ENCODE data around the gene CNBD2.
"Not testable (repeated sequence)": the region's sequence is repeated elsewhere in the genome, so short reads cannot be mapped to it uniquely, and the experiment has no call there.

CNBD2 gene

DNA sequence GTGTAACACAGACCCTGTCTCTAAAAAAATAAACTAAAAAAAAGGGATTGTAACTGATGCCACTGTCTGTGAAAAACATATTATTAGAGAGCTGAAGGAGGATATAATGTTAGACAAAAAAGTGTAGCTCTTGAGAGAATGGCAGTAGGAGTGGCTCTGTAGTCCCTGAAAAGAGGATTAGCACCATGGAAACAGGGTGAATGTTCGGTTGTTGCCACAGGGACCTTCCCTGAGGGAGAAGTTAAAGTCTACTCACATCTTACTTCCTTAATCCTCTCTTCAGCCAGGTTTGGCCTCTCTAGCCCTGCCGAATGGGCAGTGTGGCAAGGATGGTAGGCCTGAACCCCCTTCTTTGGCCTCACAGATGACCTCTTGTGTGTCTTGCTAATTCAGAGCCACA lies 26.1 kb upstream of the CNBD2 start:
- no peak overlapping the region for H3K4me3 ChIP-seq (ENCODE audit: low read depth, low read length)
- DNase-seq (ENCODE audit: low read depth, low spot score) = no peak
- TF ChIP-seq, protein P1, sequence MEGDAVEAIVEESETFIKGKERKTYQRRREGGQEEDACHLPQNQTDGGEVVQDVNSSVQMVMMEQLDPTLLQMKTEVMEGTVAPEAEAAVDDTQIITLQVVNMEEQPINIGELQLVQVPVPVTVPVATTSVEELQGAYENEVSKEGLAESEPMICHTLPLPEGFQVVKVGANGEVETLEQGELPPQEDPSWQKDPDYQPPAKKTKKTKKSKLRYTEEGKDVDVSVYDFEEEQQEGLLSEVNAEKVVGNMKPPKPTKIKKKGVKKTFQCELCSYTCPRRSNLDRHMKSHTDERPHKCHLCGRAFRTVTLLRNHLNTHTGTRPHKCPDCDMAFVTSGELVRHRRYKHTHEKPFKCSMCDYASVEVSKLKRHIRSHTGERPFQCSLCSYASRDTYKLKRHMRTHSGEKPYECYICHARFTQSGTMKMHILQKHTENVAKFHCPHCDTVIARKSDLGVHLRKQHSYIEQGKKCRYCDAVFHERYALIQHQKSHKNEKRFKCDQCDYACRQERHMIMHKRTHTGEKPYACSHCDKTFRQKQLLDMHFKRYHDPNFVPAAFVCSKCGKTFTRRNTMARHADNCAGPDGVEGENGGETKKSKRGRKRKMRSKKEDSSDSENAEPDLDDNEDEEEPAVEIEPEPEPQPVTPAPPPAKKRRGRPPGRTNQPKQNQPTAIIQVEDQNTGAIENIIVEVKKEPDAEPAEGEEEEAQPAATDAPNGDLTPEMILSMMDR (IDR thresholded peaks at IDR 0.05; ENCODE audit: insufficient read depth, low read length, missing control alignments) = no peak
- POLR2A ChIA-PET = interaction anchor here (0.5 kb wide), 1 partner anchor 29 kb away, joined by 5 read pairs; no protein-coding TSS in a partner anchor
- CTCF ChIA-PET = interaction anchor here (8.4 kb wide), 1 partner anchor 12 kb away, joined by 67 read pairs; the partner anchor contains the start of gene SCAND1

DNA sequence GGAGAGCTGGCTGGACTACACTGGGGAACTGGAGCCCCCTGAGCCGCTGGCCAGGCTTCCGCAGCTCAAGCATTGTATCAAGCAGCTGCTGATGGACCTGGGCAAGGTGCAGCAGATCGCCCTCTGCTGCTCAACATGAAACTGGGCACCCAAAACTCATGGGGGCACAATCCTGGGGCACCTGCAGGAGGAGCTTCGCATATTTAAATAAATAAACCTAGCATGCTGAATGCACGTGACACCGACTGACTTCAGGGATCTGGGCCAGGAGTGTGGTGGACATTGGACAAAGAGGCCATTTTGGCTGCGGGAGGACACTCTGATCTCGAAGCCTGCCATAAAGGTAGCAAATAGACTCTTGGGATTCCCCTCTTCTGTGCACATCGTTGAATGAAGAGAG lies 20.9 kb upstream of the CNBD2 start:
- POLR2A ChIA-PET = no interaction called here
- TF ChIP-seq, protein P1 (IDR thresholded peaks at IDR 0.05; ENCODE audit: insufficient read depth, low read length, missing control alignments) = peak; percentile 3
- DNase-seq (ENCODE audit: low read depth, low spot score) = no peak
- H3K4me3 ChIP-seq (ENCODE audit: low read depth, low read length) = no peak overlapping the region
- CTCF ChIA-PET = interaction anchor here (1.0 to 1.6 kb wide), 5 partner anchors 11 to 192 kb away, joined by 3 to 5 read pairs (median 3); no protein-coding TSS in a partner anchor

DNA sequence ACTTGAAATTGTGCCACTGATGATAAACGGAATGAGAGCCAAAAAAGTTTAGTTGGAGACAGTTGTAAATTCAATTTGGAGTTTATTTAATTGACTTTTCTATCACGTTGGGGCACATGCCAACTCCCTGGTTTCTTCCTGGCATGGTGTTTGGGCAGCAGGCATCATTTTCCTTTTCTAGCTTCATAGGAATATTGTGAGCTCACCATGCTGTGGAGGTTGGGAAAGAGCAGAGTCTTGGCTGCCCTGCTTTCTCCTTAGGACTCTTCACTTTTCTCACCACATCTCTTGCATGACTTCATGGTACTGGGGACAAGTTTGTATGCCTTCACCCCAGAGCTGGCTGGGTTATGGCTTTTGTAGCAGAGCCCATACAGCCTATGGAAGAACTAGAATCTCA lies 20.5 kb upstream of the CNBD2 start:
- POLR2A ChIA-PET = no interaction called here
- peak; percentile 56 for DNase-seq (ENCODE audit: low read depth, low spot score)
- CTCF ChIA-PET = interaction anchor here (1.0 to 1.6 kb wide), 3 partner anchors 11 to 191 kb away, joined by 3 to 5 read pairs (median 3); no protein-coding TSS in a partner anchor

DNA sequence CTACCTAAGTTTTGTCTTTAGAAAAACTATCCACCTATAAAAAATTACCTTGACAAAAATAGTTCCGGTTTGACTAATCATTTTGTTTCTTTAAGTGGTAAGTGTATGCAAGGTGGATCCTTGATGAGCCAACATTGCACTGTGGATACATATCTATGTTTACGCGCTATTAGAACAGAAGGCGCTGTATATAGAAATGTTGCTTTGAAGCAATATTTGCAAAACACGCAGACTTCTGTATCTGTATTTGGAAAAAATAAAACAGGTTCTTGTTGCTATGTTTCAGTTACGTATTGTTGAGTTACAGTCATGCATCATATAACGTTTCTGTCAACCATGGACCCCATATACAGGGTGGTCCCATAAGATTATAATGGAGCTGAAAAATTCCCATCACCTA lies 18.3 kb upstream of the CNBD2 start:
- no peak for DNase-seq (ENCODE audit: low read depth, low spot score)
- POLR2A ChIA-PET = no interaction called here
- TF ChIP-seq, protein P1 (IDR thresholded peaks at IDR 0.05; ENCODE audit: insufficient read depth, low read length, missing control alignments) = no peak
- CTCF ChIA-PET = interaction anchor here (1.3 kb wide), 1 partner anchor 23 kb away, joined by 3 read pairs; no protein-coding TSS in a partner anchor
- H3K4me3 ChIP-seq (ENCODE audit: low read depth, low read length) = no peak overlapping the region

More for the DNA sequence above, 20.5 kb upstream of the CNBD2 start:
- H3K4me3 ChIP-seq (ENCODE audit: low read depth, low read length) = no peak overlapping the region
- TF ChIP-seq, protein P1 (IDR thresholded peaks at IDR 0.05; ENCODE audit: insufficient read depth, low read length, missing control alignments) = no peak

DNA sequence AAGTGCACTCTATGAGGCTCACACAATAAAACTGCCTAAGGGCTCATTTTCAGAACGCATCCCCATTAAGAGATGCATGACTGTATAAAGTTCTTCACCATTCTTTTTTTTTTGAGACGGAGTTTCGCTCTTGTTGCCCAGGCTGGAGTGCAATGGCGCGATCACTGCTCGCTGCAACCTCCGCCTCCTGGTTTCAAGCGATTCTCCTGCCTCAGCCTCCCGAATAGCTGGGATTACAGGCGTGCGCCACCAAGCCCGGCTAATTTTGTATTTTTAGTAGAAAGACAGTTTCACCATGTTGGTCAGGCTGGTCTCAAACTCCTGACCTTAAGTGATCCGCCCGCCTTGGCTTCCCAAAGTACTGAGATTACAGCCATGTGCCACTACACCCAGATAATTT lies 16.3 kb upstream of the CNBD2 start:
- POLR2A ChIA-PET = not testable (repeated sequence)

DNA sequence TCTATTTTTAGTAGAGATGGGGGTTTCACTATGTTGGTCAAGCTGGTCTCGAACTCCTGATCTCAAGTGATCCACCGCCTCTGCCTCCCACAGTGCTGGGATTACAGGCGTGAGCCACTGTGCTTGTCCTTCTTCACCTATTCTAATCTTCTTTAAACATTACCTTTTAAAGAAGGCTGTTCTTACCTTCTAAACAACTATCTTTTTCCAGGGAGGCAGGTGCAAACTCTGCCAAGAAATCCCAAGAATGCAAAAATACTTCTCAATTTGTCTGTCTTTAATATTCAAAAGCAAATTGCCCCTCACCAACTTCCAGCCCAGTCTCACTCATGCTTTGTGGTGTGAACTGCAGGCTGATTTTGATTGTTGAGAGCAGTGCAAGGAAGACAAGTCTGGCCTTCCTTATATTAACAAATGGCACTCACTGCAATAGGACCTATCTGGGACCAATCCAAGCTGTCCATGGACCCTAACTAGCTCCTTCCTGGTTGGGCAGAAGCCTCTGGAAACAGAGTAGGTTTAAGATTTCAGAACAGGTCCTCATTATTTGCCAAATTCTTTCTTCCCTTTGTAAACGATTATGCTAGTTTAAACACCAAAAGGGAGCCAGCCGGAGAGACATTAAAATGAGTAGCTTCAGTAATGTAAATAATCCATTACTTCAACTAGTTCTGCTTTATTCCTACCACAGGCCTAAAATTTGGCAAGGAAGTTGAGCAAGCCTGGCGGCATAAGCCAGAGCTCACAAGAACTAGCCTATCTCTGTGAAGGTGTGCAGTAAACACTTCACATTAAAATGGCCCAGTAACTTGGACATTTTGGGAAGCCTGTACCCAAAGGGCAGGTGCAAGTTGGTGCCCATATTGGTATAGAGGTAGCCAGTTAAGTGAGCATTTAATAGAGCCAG lies 15.7 kb upstream of the CNBD2 start:
- no peak for DNase-seq (ENCODE audit: low read depth, low spot score)
- TF ChIP-seq, protein P1 (IDR thresholded peaks at IDR 0.05; ENCODE audit: insufficient read depth, low read length, missing control alignments) = no peak
- POLR2A ChIA-PET = interaction anchor here (1.5 to 2.6 kb wide), 3 partner anchors 20 to 210 kb away, joined by 4 to 22 read pairs (median 9); partner anchors contain the start of gene RBM39
- CTCF ChIA-PET = interaction anchor here (1.1 to 6.8 kb wide), 11 partner anchors 10 to 249 kb away, joined by 3 to 148 read pairs (median 11); partner anchors contain the start of gene CNBD2
- peak overlapping the region; percentile 95 for H3K4me3 ChIP-seq (ENCODE audit: low read depth, low read length)

More for the DNA sequence above, 16.3 kb upstream of the CNBD2 start:
- H3K4me3 ChIP-seq (ENCODE audit: low read depth, low read length); DNase-seq (ENCODE audit: low read depth, low spot score): not testable (repeated sequence)
- CTCF ChIA-PET = interaction anchor here (3.9 to 6.8 kb wide), 4 partner anchors 10 to 186 kb away, joined by 54 to 148 read pairs (median 73); partner anchors contain the start of gene CNBD2

Measured in AG04449 (cell line).